ENCODE data around the gene AP5Z1.

The AP5Z1 gene

GRCh38 chr7:4759211-4759610 lies 16.2 kb upstream of the AP5Z1 start:
- TF ChIP-seq EZH2 (IDR thresholded peaks at IDR 0.05; ENCODE audit: borderline replicate concordance, low read length): no peak
- no peak for TF ChIP-seq CTCF (IDR thresholded peaks at IDR 0.05; ENCODE audit: low read length)
- Histone ChIP-seq H3K36me3 (ENCODE audit: insufficient read depth, low read length) (peaks cover 87% of the 10 kb centered on the region), H3K27ac (ENCODE audit: low read depth, low read length, poor library complexity, severe bottlenecking) (no peak overlapping the region), H4K20me1 (ENCODE audit: insufficient read depth, low read length) (no peaks in the 10 kb centered on the region), H3K9me2 (ENCODE audit: low read depth, low read length) (no peaks in the 10 kb centered on the region), H3K4me1 (ENCODE audit: insufficient read depth, low read length, severe bottlenecking) (no peaks in the 10 kb centered on the region), H3K9me3 (ENCODE audit: low read length) (no peaks in the 10 kb centered on the region), H3K27me3 (ENCODE audit: insufficient read depth, low read length) (no peaks in the 10 kb centered on the region), H3K4me3 (ENCODE audit: low read depth, low read length, poor library complexity, severe bottlenecking) (no peak overlapping the region), H3K9ac (ENCODE audit: low read length) (no peak overlapping the region), H3K79me2 (ENCODE audit: insufficient read depth, low read length) (no peaks in the 10 kb centered on the region), H3K4me2 (ENCODE audit: low read length) (no peak overlapping the region), H2AFZ (ENCODE audit: low read length) (no peak overlapping the region), H3F3A (ENCODE audit: insufficient read depth, low read length) (no peaks in the 10 kb centered on the region)

GRCh38 chr7:4760952-4761351 lies 14.5 kb upstream of the AP5Z1 start:
- TF ChIP-seq EZH2 (IDR thresholded peaks at IDR 0.05; ENCODE audit: borderline replicate concordance, low read length) (no peak), CTCF (IDR thresholded peaks at IDR 0.05; ENCODE audit: low read length) (no peak)
- Histone ChIP-seq H3K9me2 (ENCODE audit: low read depth, low read length) (no peaks in the 10 kb centered on the region), H3K9ac (ENCODE audit: low read length) (no peak overlapping the region), H3K9me3 (ENCODE audit: low read length) (no peaks in the 10 kb centered on the region), H2AFZ (ENCODE audit: low read length) (no peak overlapping the region), H4K20me1 (ENCODE audit: insufficient read depth, low read length) (no peaks in the 10 kb centered on the region), H3K27ac (ENCODE audit: low read depth, low read length, poor library complexity, severe bottlenecking) (no peak overlapping the region), H3K4me3 (ENCODE audit: low read depth, low read length, poor library complexity, severe bottlenecking) (no peak overlapping the region), H3K27me3 (ENCODE audit: insufficient read depth, low read length) (no peaks in the 10 kb centered on the region), H3K4me2 (ENCODE audit: low read length) (no peak overlapping the region), H3K79me2 (ENCODE audit: insufficient read depth, low read length) (no peaks in the 10 kb centered on the region), H3F3A (ENCODE audit: insufficient read depth, low read length) (no peaks in the 10 kb centered on the region), H3K4me1 (ENCODE audit: insufficient read depth, low read length, severe bottlenecking) (no peaks in the 10 kb centered on the region), H3K36me3 (ENCODE audit: insufficient read depth, low read length) (peaks cover 70% of the 10 kb centered on the region)

GRCh38 chr7:4762121-4763055 lies 13.0 kb upstream of the AP5Z1 start:
- no peaks in the 10 kb centered on the region for H3K9me2 ChIP-seq (ENCODE audit: low read depth, low read length)
- no peak overlapping the region for H3K27ac ChIP-seq (ENCODE audit: low read depth, low read length, poor library complexity, severe bottlenecking)
- H3K4me2 ChIP-seq (ENCODE audit: low read length): no peak overlapping the region
- H3F3A ChIP-seq (ENCODE audit: insufficient read depth, low read length): no peaks in the 10 kb centered on the region
- TF ChIP-seq EZH2 (IDR thresholded peaks at IDR 0.05; ENCODE audit: borderline replicate concordance, low read length): no peak
- TF ChIP-seq CTCF (IDR thresholded peaks at IDR 0.05; ENCODE audit: low read length): no peak
- no peak overlapping the region for H3K4me3 ChIP-seq (ENCODE audit: low read depth, low read length, poor library complexity, severe bottlenecking)
- H3K27me3 ChIP-seq (ENCODE audit: insufficient read depth, low read length): no peaks in the 10 kb centered on the region
- H2AFZ ChIP-seq (ENCODE audit: low read length): no peak overlapping the region
- H3K9ac ChIP-seq (ENCODE audit: low read length): no peak overlapping the region
- no peaks in the 10 kb centered on the region for H3K4me1 ChIP-seq (ENCODE audit: insufficient read depth, low read length, severe bottlenecking)
- H3K9me3 ChIP-seq (ENCODE audit: low read length): no peaks in the 10 kb centered on the region
- H3K79me2 ChIP-seq (ENCODE audit: insufficient read depth, low read length): no peaks in the 10 kb centered on the region
- no peaks in the 10 kb centered on the region for H4K20me1 ChIP-seq (ENCODE audit: insufficient read depth, low read length)
- peaks cover 57% of the 10 kb centered on the region for H3K36me3 ChIP-seq (ENCODE audit: insufficient read depth, low read length)

Data from OCI-LY1 (cell line).